Measurements from ENCODE around the gene DTNB.
A peak's percentile ranks its signal among the peaks of the same experiment; 100 is the strongest.
"Not testable (repeated sequence)": the region's sequence is repeated elsewhere in the genome, so short reads cannot be mapped to it uniquely, and the experiment has no call there.

Gene DTNB

GRCh38 chr2:25684577-25685473, 11.4 kb upstream of the DTNB start:
- peak in 10 of 56 donors; percentile 6 to 46 (median 26) for DNase-seq

DNA sequence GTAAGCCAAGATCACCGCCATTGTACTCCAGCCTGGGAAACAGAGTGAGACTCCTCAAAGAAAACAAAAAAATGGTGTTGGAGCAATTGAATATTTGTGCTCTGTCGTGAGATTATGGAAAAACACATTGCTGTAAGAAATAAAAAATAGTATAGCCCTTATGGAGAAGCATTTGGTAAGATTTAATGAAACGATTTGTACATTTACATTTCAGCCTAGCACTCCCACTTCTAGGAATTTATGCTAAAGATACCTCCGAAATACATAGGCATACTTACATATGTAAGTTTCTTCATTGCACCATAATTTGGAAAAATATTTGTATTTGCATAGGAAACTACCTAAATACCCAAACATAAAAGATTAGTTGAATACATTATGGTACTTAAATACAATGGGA, 8.7 kb upstream of the DTNB start:
- no peak for DNase-seq

DNA sequence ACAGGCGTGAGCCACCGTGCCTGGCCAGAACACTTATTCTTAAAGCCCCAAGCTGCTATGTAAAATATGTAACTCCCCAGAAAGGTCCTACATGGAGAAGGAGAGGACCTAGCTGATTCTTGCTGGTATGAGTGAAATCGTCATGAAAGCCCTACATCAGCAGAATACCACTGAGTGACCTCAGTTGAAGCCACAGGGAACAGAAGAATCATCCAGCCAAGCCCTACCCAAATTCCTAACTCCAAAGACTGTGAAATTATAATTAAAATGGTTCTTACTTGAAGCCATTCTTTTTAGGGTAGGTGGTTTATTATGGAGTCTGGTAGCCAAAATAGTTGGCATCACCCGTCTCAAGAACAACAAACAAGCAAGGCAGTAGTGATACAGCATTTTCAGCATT, 4.5 kb upstream of the DTNB start:
- DNase-seq, result no peak

- peak in 2 of 56 donors; percentile 42 to 62 for DNase-seq
These were observed 643 bp upstream of the DTNB start for GRCh38 chr2:25674077-25674362.

- peak in 23 of 56 donors; percentile 19 to 67 (median 44) for DNase-seq
These were observed 680 bp downstream of the DTNB start for GRCh38 chr2:25672494-25673299.

- no peak for DNase-seq
These were observed 1.8 kb downstream of the DTNB start for GRCh38 chr2:25671622-25672021.

GRCh38 chr2:25669520-25669919, 3.9 kb downstream of the DTNB start:
- no peak for DNase-seq

GRCh38 chr2:25666218-25666617, 7.2 kb downstream of the DTNB start:
- DNase-seq, result no peak

- not testable (repeated sequence) for DNase-seq
These were observed 7.9 kb downstream of the DTNB start for GRCh38 chr2:25665429-25665828.

- DNase-seq, result no peak
These were observed 8.4 kb downstream of the DTNB start for GRCh38 chr2:25664965-25665307.

DNA sequence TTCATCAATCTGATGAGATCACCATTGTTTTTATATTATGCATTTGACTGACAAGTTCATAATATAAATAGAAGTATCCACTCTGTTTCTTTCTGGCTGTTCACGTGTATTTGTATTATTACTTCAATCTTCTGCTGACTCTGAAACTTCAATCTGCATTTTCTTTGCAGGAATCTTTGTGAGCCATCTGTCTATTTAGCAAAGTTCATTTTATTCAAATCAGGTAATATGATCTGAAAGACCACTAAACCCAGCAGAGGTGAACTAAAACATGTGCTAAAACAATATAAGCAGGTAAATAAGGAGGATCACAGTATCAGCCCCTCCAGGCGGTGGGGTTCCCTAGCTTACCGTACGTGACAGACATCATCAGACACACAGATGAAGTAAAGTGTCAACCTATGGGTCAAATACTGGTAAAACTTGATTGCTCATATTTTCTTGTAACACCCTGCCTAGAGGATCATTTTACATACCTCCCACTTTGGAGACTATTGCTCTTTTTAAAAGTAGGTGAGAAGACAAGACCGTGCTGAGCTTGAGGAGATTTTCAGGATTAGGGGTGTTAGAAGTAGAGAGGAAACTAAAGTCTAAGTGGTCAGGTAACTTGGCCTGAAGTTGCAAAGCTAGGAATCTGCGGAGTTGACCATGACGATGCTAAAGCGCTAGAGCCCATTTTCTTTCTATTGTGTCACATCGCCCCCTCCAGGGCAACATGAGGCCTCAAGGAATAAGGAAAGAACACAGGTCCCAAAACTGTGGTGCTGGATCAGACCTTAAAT, 9.0 kb downstream of the DTNB start:
- DNase-seq, result peak in 25 of 56 donors; percentile 1 to 71 (median 31)

- no peak for DNase-seq
These were observed 18.1 kb downstream of the DTNB start for GRCh38 chr2:25655316-25655715.

DNA sequence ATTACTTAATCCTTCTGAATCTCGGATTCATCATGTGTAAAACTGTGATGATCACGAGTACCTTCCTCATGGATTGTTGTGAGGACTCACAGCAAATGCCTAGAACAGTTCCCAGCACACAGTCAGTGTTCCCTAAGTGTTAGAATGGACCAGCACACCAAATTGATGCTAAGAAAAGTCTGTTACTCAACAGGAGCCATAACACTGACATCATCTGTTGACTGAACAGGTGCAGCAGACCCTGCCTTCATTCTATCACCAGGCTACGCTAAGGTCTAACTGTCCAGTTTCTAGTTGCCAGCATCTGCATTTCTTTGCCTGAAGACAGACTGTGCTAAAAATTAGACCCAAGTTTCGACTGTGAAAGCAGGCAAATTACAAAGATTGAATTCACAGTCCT, 18.6 kb downstream of the DTNB start:
- no peak for DNase-seq

GRCh38 chr2:25651782-25652455, 21.5 kb downstream of the DTNB start:
- no peak for DNase-seq

DNA sequence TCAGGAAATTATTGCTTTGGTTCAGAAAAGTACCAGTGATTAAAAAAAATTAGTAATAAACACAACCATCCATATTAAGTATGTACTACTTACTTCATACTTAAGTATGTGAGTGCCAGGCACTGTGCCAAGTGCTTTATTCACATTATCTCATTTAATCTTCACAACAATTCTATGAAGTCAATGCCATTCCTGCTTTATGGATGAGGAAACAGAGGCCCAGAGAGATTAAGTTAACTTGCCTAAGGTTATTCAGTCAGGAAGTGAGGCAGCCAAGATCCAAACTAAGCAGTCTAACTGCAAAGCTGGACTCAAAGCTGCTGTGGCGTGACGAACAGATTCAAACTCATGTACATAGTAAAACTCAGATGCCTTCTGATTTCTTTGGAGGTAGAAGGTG, 22.3 kb downstream of the DTNB start:
- DNase-seq, result peak in 1 of 56 donors; percentile 1

DNA sequence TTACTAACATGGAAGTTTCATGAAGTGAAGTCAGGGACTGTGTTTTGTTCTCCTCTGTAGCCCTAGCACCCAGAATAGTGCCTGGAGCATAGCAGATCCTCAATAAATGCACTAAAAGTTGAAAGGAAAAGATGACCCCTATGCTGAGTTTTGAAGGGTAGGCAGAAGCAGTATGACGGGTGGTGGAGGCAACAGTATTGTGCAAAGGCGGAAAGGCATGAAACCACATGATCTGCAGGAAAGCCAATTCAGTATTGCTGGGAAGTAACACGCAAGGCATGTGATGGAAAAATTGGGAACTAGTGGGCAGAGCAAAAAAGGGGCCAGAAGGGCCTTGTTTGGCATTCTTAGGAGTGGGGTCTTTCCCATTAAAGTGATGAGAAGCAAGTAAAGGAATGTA, 23.1 kb downstream of the DTNB start:
- no peak for DNase-seq

DNA sequence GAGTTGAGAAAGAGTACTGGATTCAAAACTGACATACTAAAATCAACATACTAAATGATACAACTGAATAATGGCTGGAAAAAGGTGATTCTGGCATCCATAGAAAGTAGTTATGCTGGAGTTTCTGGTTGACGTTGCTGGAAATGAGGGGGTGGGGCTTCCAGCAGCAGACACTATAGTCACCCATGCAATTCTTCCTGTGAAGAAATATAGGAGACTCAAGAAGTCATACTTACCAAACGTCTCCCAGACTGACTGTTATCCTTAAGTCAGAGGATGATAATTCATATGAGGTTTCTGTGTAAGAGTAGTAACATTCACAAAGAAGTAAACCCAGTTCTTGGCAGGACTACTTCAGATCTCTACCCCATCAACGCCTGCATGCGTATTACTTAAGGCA, 23.6 kb downstream of the DTNB start:
- no peak for DNase-seq

GRCh38 chr2:25642298-25642697, 31.1 kb downstream of the DTNB start:
- no peak for DNase-seq

DNA sequence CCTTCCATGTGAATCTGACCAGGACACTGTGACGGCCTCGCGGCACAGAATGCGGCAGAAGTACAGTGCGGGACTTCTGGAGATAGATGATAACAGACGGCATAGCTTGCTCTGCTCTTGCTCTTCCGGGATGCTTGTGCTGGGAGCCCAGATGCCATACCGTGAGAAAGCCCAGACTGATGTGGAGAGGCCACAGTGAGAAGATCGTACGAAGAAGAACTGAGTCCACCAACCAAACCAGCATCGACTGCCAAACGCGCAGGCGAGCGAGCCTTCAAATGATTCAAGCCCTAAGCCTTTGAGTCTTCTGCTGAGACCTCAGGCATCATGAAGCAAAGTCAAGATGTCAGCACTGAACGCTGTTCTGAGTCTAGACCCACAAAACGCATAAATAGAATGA, 33.7 kb downstream of the DTNB start:
- no peak for DNase-seq

DNA sequence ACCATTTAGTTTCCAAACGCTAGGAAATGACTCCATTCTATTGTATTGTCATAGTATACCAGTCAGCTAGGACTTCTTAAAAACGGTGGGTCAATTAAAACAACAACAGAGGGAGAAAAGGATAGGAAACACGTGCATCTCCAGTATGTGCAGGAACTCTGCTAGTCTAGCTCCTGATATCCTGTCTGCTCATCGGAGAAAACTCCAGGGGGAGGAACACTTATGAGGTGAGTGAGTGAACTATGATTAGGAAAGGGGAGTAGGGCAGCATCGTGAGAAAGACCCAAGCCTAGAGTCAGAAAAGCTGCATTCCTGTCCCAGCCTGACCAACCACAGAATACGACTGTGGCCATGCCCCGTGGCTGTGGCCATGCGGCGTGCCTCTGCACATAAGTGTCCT, 34.2 kb downstream of the DTNB start:
- no peak for DNase-seq

DNA sequence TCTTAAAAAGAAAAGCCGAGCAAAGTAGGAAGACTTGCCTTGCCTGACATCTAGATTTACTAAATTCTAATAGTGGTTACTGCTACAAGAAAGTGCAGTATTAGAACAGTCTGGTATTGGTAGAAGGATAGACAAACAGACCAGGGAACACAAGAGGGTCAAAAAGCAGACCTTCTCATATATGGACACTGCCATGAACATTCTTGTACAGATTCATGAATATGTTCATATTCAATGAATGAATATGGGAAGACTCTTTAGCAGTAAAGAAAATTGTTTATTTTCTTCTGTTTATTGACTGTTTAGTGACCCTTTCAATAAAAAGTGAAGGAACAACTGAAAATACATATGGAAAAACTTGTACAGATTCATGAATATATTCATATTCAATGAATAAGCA, 37.6 kb downstream of the DTNB start:
- DNase-seq, result no peak
